Choroid plexus epithelial cell (primary cell): Measurements from ENCODE around the gene EPS15.

ENCODE experiments used
- DNase-seq: peaks from one replicate; pipeline ENCODE4 v3.0.0-alpha.2; 2010; ENCODE audit warnings: low read depth
- H3K4me3 ChIP-seq: 2 replicates; pipeline ENCODE4 v1.5.1; 2011; ENCODE audit warnings: low read depth, mild to moderate bottlenecking, control low read depth, low read length, moderate library complexity
- CTCF ChIP-seq: conservative IDR thresholded peaks from 2 replicates; pipeline ENCODE4 v1.5.1; 2011; ENCODE audit warnings: low read depth, mild to moderate bottlenecking, control low read depth, inconsistent platforms, low read length, moderate library complexity

Gene EPS15

GRCh38 chr1:51520700-51521248 is 1.7 kb upstream of the EPS15 start:
- DNase-seq = no peak
- no peak for TF ChIP-seq CTCF
- no peak overlapping the region for H3K4me3 ChIP-seq

- TF ChIP-seq CTCF = no peak
- no peak overlapping the region for H3K4me3 ChIP-seq
- peak; percentile 66 for DNase-seq
Measured at GRCh38 chr1:51519865-51520699, 1.0 kb upstream of the EPS15 start.

GRCh38 chr1:51518586-51519047 is 449 bp downstream of the EPS15 start:
- no peak for TF ChIP-seq CTCF
- DNase-seq = peak; percentile 28
- peak overlapping the region; percentile 84 for H3K4me3 ChIP-seq

- DNase-seq = peak; percentile 41
- H3K4me3 ChIP-seq = peak overlapping the region; percentile 84
- no peak for TF ChIP-seq CTCF
Measured at GRCh38 chr1:51518033-51518585, 957 bp downstream of the EPS15 start.

GRCh38 chr1:51517361-51518032 is 1.6 kb downstream of the EPS15 start:
- DNase-seq = peak; percentile 32
- TF ChIP-seq CTCF = no peak
- H3K4me3 ChIP-seq = peak overlapping the region; percentile 84

GRCh38 chr1:51516649-51517158 is 2.4 kb downstream of the EPS15 start:
- no peak for TF ChIP-seq CTCF
- no peak overlapping the region for H3K4me3 ChIP-seq
- DNase-seq = no peak
